Measurements from ENCODE around the gene TIRAP. TPM values are rescaled to one million over a fixed set of nuclear protein-coding genes. Genes with fewer than 3 reads are reported as not detected.

TIRAP gene
- total RNA-seq, 1 donor from 2014 or later: 10.0 TPM

GRCh38 chr11:126339863-126340434 lies 57.1 kb downstream of the TIRAP start:
- no peaks in the 10 kb centered on the region for H3K27me3 Mint-ChIP-seq (ENCODE audit: low read depth)
- H3K27ac Mint-ChIP-seq: peak overlapping the region; percentile 76
- no peak overlapping the region for H3K4me3 Mint-ChIP-seq
- DNase-seq (ENCODE audit: low spot score in 2 of 2, unreplicated experiment in 2 of 2): no peak
- no peak for TF ChIP-seq CTCF (IDR thresholded peaks at IDR 0.05; ENCODE audit: unreplicated experiment)
- no peaks in the 10 kb centered on the region for H3K9me3 Mint-ChIP-seq
- H3K36me3 Mint-ChIP-seq: peaks cover 21% of the 10 kb centered on the region
- peaks cover 55% of the 10 kb centered on the region for H3K4me1 Mint-ChIP-seq

- no peak for TF ChIP-seq CTCF (IDR thresholded peaks at IDR 0.05; ENCODE audit: unreplicated experiment)
- Mint-ChIP-seq H3K36me3 (peaks cover 20% of the 10 kb centered on the region), H3K4me1 (peaks cover 61% of the 10 kb centered on the region), H3K4me3 (no peak overlapping the region), H3K27ac (peak overlapping the region; percentile 57), H3K27me3 (ENCODE audit: low read depth) (no peaks in the 10 kb centered on the region), H3K9me3 (no peaks in the 10 kb centered on the region)
- no peak for DNase-seq (ENCODE audit: low spot score in 2 of 2, unreplicated experiment in 2 of 2)
Measured at GRCh38 chr11:126340960-126341606, 58.2 kb downstream of the TIRAP start.

- H3K9me3 Mint-ChIP-seq: no peaks in the 10 kb centered on the region
- H3K36me3 Mint-ChIP-seq: peaks cover 17% of the 10 kb centered on the region
- H3K27ac Mint-ChIP-seq: peak overlapping the region; percentile 80
- no peaks in the 10 kb centered on the region for H3K27me3 Mint-ChIP-seq (ENCODE audit: low read depth)
- TF ChIP-seq CTCF (IDR thresholded peaks at IDR 0.05; ENCODE audit: unreplicated experiment): no peak
- no peak overlapping the region for H3K4me3 Mint-ChIP-seq
- DNase-seq (ENCODE audit: low spot score in 2 of 2, unreplicated experiment in 2 of 2): no peak
- peaks cover 58% of the 10 kb centered on the region for H3K4me1 Mint-ChIP-seq
Measured at GRCh38 chr11:126341760-126342161, 58.9 kb downstream of the TIRAP start.

GRCh38 chr11:126343051-126343450 lies 60.2 kb downstream of the TIRAP start:
- Mint-ChIP-seq H3K9me3 (no peaks in the 10 kb centered on the region), H3K4me1 (peaks cover 58% of the 10 kb centered on the region), H3K27ac (no peak overlapping the region), H3K36me3 (peaks cover 17% of the 10 kb centered on the region), H3K27me3 (ENCODE audit: low read depth) (no peaks in the 10 kb centered on the region), H3K4me3 (no peak overlapping the region)
- DNase-seq (ENCODE audit: low spot score in 2 of 2, unreplicated experiment in 2 of 2): no peak
- TF ChIP-seq CTCF (IDR thresholded peaks at IDR 0.05; ENCODE audit: unreplicated experiment): no peak

Other genes with a start within 250 kb of the TIRAP start
- gene CDON, start 220.2 kb upstream of the TIRAP start, total RNA-seq: 159 to 180 TPM (median 165 TPM) in 3 replicates
- 41.6 to 42.7 TPM (median 42.0 TPM) in 3 replicates for gene RPUSD4, start 71.4 kb upstream of the TIRAP start, total RNA-seq
- gene FAM118B, start 71.3 kb upstream of the TIRAP start, total RNA-seq: 20.3 to 23.9 TPM (median 20.7 TPM) in 3 replicates
- gene SRPRA, start 14.2 kb upstream of the TIRAP start, total RNA-seq: 85.7 to 90.9 TPM (median 86.7 TPM) in 3 replicates
- gene FOXRED1, start 13.9 kb upstream of the TIRAP start, total RNA-seq: 44.5 to 50.7 TPM (median 48.6 TPM) in 3 replicates
- 8.1 to 9.1 TPM (median 8.8 TPM) in 3 replicates for gene DCPS, start 21.0 kb downstream of the TIRAP start, total RNA-seq
- 15.6 to 17.4 TPM (median 16.4 TPM) in 3 replicates for gene ST3GAL4, start 72.6 kb downstream of the TIRAP start, total RNA-seq